Immature natural killer cell (primary cell): Measurements from ENCODE around the gene TRIM71. TPM values are rescaled to one million over a fixed set of nuclear protein-coding genes. Genes with fewer than 3 reads are reported as not detected.
"Not testable (repeated sequence)": the region's sequence is repeated elsewhere in the genome, so short reads cannot be mapped to it uniquely, and the experiment has no call there.

Experiments
- DNase-seq, 3 donors: peaks; one replicate each; pipeline ENCODE4 v3.0.0; 2022; ENCODE audit warnings: mixed read lengths in 1 of 3
- H3K27ac Mint-ChIP-seq, 6 donors: one replicate each; pipeline ENCODE4 v1.8.0; 2020; ENCODE audit warnings: mixed read lengths in 6 of 6, mild to moderate bottlenecking in 5 of 6, inconsistent platforms in 4 of 6, moderate library complexity in 3 of 6
- H3K27me3 Mint-ChIP-seq, 3 donors: one replicate each; pipeline ENCODE4 v1.8.0; 2020 to 2021; ENCODE audit warnings: low read depth in 3 of 3, mild to moderate bottlenecking in 3 of 3, mixed read lengths in 3 of 3, moderate library complexity in 3 of 3, inconsistent platforms in 1 of 3
- H3K36me3 Mint-ChIP-seq, 3 donors: one replicate each; pipeline ENCODE4 v1.8.0; 2020; ENCODE audit warnings: mixed read lengths in 3 of 3, inconsistent platforms in 2 of 3, mild to moderate bottlenecking in 2 of 3
- H3K4me1 Mint-ChIP-seq, 2 donors: one replicate each; pipeline ENCODE4 v1.8.0; 2020; ENCODE audit warnings: inconsistent platforms in 2 of 2, mild to moderate bottlenecking in 2 of 2, mixed read lengths in 2 of 2, moderate library complexity in 1 of 2
- H3K4me3 Mint-ChIP-seq, 5 donors: one replicate each; pipeline ENCODE4 v1.8.0; 2020; ENCODE audit warnings: mild to moderate bottlenecking in 5 of 5, mixed read lengths in 5 of 5, inconsistent platforms in 3 of 5, moderate library complexity in 3 of 5
- H3K9me3 Mint-ChIP-seq, 6 donors: one replicate each; pipeline ENCODE4 v1.8.0; 2020; ENCODE audit warnings: mild to moderate bottlenecking in 6 of 6, mixed read lengths in 6 of 6, inconsistent platforms in 4 of 6, moderate library complexity in 3 of 6
- polyA plus RNA-seq, 3 donors: library from polyadenylated mRNA; unstranded; fragments of 300-500 nt; fragmentation: Illumina TruSeq; gene quantifications; one replicate each; pipeline ENCODE4 v1.2.3, GENCODE V29; 2021

TRIM71 gene
- polyA plus RNA-seq, 3 donors from 2014 or later = not detected

GRCh38 chr3:32899265-32899664 is 81.5 kb downstream of the TRIM71 start:
- no peak for DNase-seq
- Mint-ChIP-seq H3K9me3 (no peaks in the 10 kb centered on the region), H3K27ac (no peak overlapping the region), H3K4me1 (peaks cover 8 to 11% of the 10 kb centered on the region in 2 donors), H3K36me3 (no peaks in the 10 kb centered on the region), H3K4me3 (no peak overlapping the region), H3K27me3 (peaks cover 0 to 13% (median 6%) of the 10 kb centered on the region in 3 donors)

- Mint-ChIP-seq H3K27me3 (peaks cover 1 to 13% (median 6%) of the 10 kb centered on the region in 3 donors), H3K27ac (no peak overlapping the region), H3K36me3 (no peaks in the 10 kb centered on the region), H3K9me3 (no peaks in the 10 kb centered on the region), H3K4me3 (no peak overlapping the region), H3K4me1 (peaks cover 8 to 11% of the 10 kb centered on the region in 2 donors)
- DNase-seq = no peak
Measured at GRCh38 chr3:32901005-32901932, 83.5 kb downstream of the TRIM71 start.

GRCh38 chr3:32902887-32903371 is 85.1 kb downstream of the TRIM71 start:
- not testable (repeated sequence) for H3K9me3 Mint-ChIP-seq, DNase-seq, H3K27ac Mint-ChIP-seq, H3K36me3 Mint-ChIP-seq
- peaks cover 1 to 13% (median 6%) of the 10 kb centered on the region in 3 donors for H3K27me3 Mint-ChIP-seq
- peaks cover 8 to 11% of the 10 kb centered on the region in 2 donors for H3K4me1 Mint-ChIP-seq
- peak overlapping the region in 3 of 5 donors; percentile 23 to 62 (median 49) for H3K4me3 Mint-ChIP-seq

- Mint-ChIP-seq H3K9me3 (no peaks in the 10 kb centered on the region), H3K36me3 (no peaks in the 10 kb centered on the region), H3K27ac (no peak overlapping the region), H3K4me1 (peaks cover 8 to 11% of the 10 kb centered on the region in 2 donors), H3K27me3 (peaks cover 1 to 12% (median 4%) of the 10 kb centered on the region in 3 donors), H3K4me3 (peak overlapping the region in 3 of 5 donors; percentile 20 to 28 (median 22))
- no peak for DNase-seq
Measured at GRCh38 chr3:32903953-32904352, 86.2 kb downstream of the TRIM71 start.

- peaks cover 0 to 1% (median 0%) of the 10 kb centered on the region in 3 donors for H3K27me3 Mint-ChIP-seq
- H3K36me3 Mint-ChIP-seq = no peaks in the 10 kb centered on the region
- no peaks in the 10 kb centered on the region for H3K4me1 Mint-ChIP-seq
- no peak overlapping the region for H3K27ac Mint-ChIP-seq
- no peaks in the 10 kb centered on the region for H3K9me3 Mint-ChIP-seq
- no peak for DNase-seq
- no peak overlapping the region for H3K4me3 Mint-ChIP-seq
Measured at GRCh38 chr3:32909999-32910398, 92.2 kb downstream of the TRIM71 start.

GRCh38 chr3:32910954-32911353 is 93.2 kb downstream of the TRIM71 start:
- DNase-seq = no peak
- H3K4me3 Mint-ChIP-seq = no peak overlapping the region
- H3K9me3 Mint-ChIP-seq = no peaks in the 10 kb centered on the region
- H3K4me1 Mint-ChIP-seq = no peaks in the 10 kb centered on the region
- H3K27ac Mint-ChIP-seq = no peak overlapping the region
- H3K36me3 Mint-ChIP-seq = no peaks in the 10 kb centered on the region
- H3K27me3 Mint-ChIP-seq = peaks cover 0 to 1% (median 0%) of the 10 kb centered on the region in 3 donors

- peaks cover 0 to 1% (median 0%) of the 10 kb centered on the region in 3 donors for H3K27me3 Mint-ChIP-seq
- peaks cover 0 to 5% (median 0%) of the 10 kb centered on the region in 3 donors for H3K36me3 Mint-ChIP-seq
- no peak overlapping the region for H3K4me3 Mint-ChIP-seq
- DNase-seq = no peak
- no peaks in the 10 kb centered on the region for H3K9me3 Mint-ChIP-seq
- no peak overlapping the region for H3K27ac Mint-ChIP-seq
- H3K4me1 Mint-ChIP-seq = no peaks in the 10 kb centered on the region
Measured at GRCh38 chr3:32912046-32912445, 94.2 kb downstream of the TRIM71 start.

- Mint-ChIP-seq H3K27ac (no peak overlapping the region), H3K27me3 (peaks cover 0 to 2% (median 1%) of the 10 kb centered on the region in 3 donors), H3K9me3 (peaks cover 0 to 4% (median 0%) of the 10 kb centered on the region in 6 donors), H3K4me1 (no peaks in the 10 kb centered on the region), H3K36me3 (peaks cover 0 to 6% (median 0%) of the 10 kb centered on the region in 3 donors), H3K4me3 (no peak overlapping the region)
- DNase-seq = no peak
Measured at GRCh38 chr3:32913790-32914446, 96.1 kb downstream of the TRIM71 start.

- Mint-ChIP-seq H3K36me3 (peaks cover 0 to 6% (median 0%) of the 10 kb centered on the region in 3 donors), H3K4me3 (no peak overlapping the region), H3K4me1 (no peaks in the 10 kb centered on the region), H3K27me3 (peaks cover 0 to 3% (median 2%) of the 10 kb centered on the region in 3 donors), H3K9me3 (peaks cover 0 to 4% (median 0%) of the 10 kb centered on the region in 6 donors), H3K27ac (no peak overlapping the region)
- no peak for DNase-seq
Measured at GRCh38 chr3:32919920-32920319, 102.1 kb downstream of the TRIM71 start.

GRCh38 chr3:32922078-32922477 is 104.3 kb downstream of the TRIM71 start:
- H3K27ac Mint-ChIP-seq = no peak overlapping the region
- peaks cover 0 to 4% (median 0%) of the 10 kb centered on the region in 6 donors for H3K9me3 Mint-ChIP-seq
- peaks cover 1 to 2% (median 2%) of the 10 kb centered on the region in 3 donors for H3K27me3 Mint-ChIP-seq
- H3K4me3 Mint-ChIP-seq = no peak overlapping the region
- no peaks in the 10 kb centered on the region for H3K36me3 Mint-ChIP-seq
- no peak for DNase-seq
- no peaks in the 10 kb centered on the region for H3K4me1 Mint-ChIP-seq

GRCh38 chr3:32930161-32930560 is 112.4 kb downstream of the TRIM71 start:
- Mint-ChIP-seq H3K9me3 (no peaks in the 10 kb centered on the region), H3K27ac (no peak overlapping the region), H3K27me3 (peaks cover 5 to 15% (median 6%) of the 10 kb centered on the region in 3 donors), H3K4me3 (no peak overlapping the region), H3K36me3 (no peaks in the 10 kb centered on the region), H3K4me1 (no peaks in the 10 kb centered on the region)
- no peak for DNase-seq

- not testable (repeated sequence) for H3K36me3 Mint-ChIP-seq, H3K9me3 Mint-ChIP-seq
Measured at GRCh38 chr3:32931273-32931672, 113.5 kb downstream of the TRIM71 start.

GRCh38 chr3:32934150-32934742 is 116.4 kb downstream of the TRIM71 start:
- no peaks in the 10 kb centered on the region for H3K36me3 Mint-ChIP-seq
- no peaks in the 10 kb centered on the region for H3K9me3 Mint-ChIP-seq
- H3K4me3 Mint-ChIP-seq = no peak overlapping the region
- no peaks in the 10 kb centered on the region for H3K4me1 Mint-ChIP-seq
- no peak overlapping the region for H3K27ac Mint-ChIP-seq
- no peak for DNase-seq
- peaks cover 3 to 11% (median 7%) of the 10 kb centered on the region in 3 donors for H3K27me3 Mint-ChIP-seq

More at GRCh38 chr3:32931273-32931672, 113.5 kb downstream of the TRIM71 start:
- H3K4me1 Mint-ChIP-seq, DNase-seq, H3K4me3 Mint-ChIP-seq, H3K27ac Mint-ChIP-seq: not testable (repeated sequence)
- peaks cover 4 to 15% (median 5%) of the 10 kb centered on the region in 3 donors for H3K27me3 Mint-ChIP-seq
